Left ventricle myocardium superior (tissue), 1 donor: ENCODE data around the gene NBAS. TPM values are rescaled to one million over a fixed set of nuclear protein-coding genes. Genes with fewer than 3 reads are reported as not detected.
"Not testable (repeated sequence)": the region's sequence is repeated elsewhere in the genome, so short reads cannot be mapped to it uniquely, and the experiment has no call there.

Source experiments
- ATAC-seq: fragments of 200-7000 bp; cut with Tn5 transposase; one replicate; pipeline ENCODE4 v1.9.1; 2020; ENCODE audit warnings: mild to moderate bottlenecking, moderate library complexity
- DNase-seq: peaks from one replicate; pipeline ENCODE4 v3.0.0-alpha.2; 2020
- intact Hi-C: fragments of 100-400 bp; cut with micrococcal nuclease; formaldehyde crosslinking; loops from one replicate; pipeline ENCODE4 v1.11.0; 2022
- total RNA-seq: library from RNA; stranded (reverse); fragmentation: NEBNext Ultra II Directional; extraction: Animal tissue kit (Norgen Biotek cat#: 25700); gene quantifications from one replicate; pipeline ENCODE4 v1.2.1, GENCODE V29; 2021
- donor health status: DM: no; HTN: yes; CAD: no; lungs with severe emphysema.

Gene NBAS
- total RNA-seq, 1 donor from 2014 or later = 64.4 TPM

GRCh38 chr2:15354596-15355366, 206.4 kb downstream of the NBAS start:
- DNase-seq (no peak), ATAC-seq (no peak)
- intact Hi-C loops = no loop called here

GRCh38 chr2:15352363-15352762, 208.8 kb downstream of the NBAS start:
- ATAC-seq (no peak), DNase-seq (peak; percentile 24)
- intact Hi-C loops = no loop called here

DNA sequence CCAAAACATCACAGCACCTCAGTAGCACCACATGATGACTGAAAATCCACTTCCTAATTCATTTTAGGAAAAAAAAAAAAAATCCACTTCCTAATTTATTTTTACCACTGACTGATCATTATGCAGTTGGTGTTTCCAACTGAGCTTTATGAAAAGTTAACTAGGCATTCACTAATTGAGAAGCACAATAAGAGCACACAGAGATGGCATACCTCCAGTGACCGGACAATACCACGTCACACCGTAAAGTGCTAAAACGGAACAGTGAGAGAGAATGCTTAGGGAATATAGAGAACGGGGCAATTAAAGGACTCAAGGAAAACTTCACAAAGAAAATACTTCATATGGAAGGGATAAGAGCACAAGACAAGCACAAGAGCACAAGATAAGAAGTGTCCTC, 212.5 kb downstream of the NBAS start:
- intact Hi-C loops = no loop called here
- no peak for ATAC-seq
- no peak for DNase-seq

GRCh38 chr2:15348045-15348444, 213.1 kb downstream of the NBAS start:
- DNase-seq (no peak), ATAC-seq (no peak)
- intact Hi-C loops = no loop called here

DNA sequence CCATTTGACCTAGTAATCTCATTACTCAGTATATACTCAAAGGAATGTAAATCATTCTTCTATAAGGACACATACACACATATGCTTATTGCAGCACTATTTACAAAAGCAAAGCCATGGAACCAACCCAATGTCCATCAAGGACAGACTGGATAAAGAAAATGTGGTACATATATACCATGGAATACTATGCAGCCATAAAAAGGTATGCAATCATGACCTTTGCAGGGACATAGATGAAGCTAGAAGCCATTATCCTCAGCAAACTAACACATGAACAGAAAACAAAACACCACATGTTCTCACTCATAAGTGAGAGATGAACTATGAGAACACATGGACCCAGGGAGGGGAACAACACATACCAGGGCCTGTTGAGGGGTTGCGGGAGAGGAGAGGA, 214.5 kb downstream of the NBAS start:
- intact Hi-C loops = no loop called here
- DNase-seq (no peak), ATAC-seq (no peak)

- intact Hi-C loops = no loop called here
- DNase-seq = no peak
- ATAC-seq = no peak
These were observed 223.0 kb downstream of the NBAS start for GRCh38 chr2:15337996-15338666.

DNA sequence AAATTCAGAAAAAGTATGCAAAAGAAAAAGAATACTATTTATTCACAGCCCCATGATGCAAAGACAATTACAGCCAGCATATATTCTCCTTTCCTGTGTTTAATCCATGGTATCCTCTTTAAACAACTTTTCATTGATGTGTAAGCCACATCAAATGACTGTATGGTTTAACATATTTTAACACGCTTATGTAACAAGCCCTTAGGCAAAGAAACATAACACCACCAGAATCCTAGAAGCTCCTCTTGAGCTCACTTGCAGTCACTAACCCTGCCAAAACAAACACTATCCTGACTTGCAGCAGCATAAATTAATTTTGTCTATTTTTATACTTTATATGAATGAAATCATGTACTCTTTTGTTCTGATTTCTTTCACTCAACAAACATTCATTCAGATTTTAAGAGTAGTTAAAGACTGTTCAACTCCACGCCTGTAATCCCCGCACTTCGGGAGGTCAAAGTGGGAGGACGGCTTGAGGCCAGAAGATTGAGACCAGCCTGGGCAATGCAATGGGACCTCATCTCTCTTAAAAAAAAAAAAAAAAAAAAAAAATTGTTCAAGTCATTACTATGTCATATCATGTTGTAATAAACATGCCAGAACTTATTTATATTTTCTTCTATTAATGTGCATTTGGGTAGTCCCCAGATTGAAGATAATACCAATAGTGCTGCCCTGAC, 226.3 kb downstream of the NBAS start:
- intact Hi-C loops = no loop called here
- DNase-seq = no peak
- no peak for ATAC-seq

DNA sequence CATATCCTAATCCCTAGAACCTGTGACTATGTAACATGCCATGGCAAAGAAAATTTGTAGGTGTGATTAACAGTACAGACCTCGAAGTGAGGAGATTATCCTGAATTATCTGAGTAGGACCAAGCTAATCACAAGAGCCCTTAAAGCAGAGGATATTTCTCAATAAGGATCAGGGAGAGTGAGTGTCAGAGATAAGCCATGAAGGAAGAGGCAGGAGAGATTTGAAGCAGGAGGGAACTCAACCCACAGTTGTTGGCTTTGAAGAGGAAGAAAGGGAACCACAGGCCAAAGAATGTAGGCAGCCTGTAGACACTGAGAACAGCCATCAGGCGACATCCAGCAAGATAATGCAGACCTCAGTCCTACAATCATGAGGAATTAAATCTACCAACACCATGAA, 229.3 kb downstream of the NBAS start:
- intact Hi-C loops = no loop called here
- ATAC-seq (no peak), DNase-seq (no peak)

GRCh38 chr2:15325296-15325695, 235.8 kb downstream of the NBAS start:
- ATAC-seq = no peak
- intact Hi-C loops = no loop called here
- no peak for DNase-seq

DNA sequence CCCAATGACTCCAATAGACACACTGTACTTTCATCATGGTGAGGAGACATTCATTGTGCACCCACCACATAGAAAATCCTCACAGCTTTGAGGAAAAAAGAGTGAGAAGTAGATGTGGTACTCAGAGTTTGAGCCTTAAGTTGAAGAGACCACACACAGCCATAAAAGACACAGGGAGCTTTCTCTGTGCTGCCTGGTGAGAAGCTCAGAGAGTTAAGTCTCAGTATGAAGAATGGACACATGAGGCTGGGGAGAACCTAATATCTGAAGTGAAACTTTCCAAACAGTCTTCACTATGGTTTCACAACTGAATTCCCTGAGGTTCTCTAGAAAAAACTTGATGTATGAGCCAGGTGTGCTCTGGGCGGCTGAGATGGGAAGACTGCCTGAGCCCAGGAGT, 237.9 kb downstream of the NBAS start:
- DNase-seq = no peak
- no peak for ATAC-seq
- intact Hi-C loops = no loop called here

GRCh38 chr2:15321481-15321880, 239.7 kb downstream of the NBAS start:
- intact Hi-C loops, ATAC-seq, DNase-seq: not testable (repeated sequence)

GRCh38 chr2:15316370-15316814, 244.7 kb downstream of the NBAS start:
- intact Hi-C loops = no loop called here
- no peak for DNase-seq
- no peak for ATAC-seq

DNA sequence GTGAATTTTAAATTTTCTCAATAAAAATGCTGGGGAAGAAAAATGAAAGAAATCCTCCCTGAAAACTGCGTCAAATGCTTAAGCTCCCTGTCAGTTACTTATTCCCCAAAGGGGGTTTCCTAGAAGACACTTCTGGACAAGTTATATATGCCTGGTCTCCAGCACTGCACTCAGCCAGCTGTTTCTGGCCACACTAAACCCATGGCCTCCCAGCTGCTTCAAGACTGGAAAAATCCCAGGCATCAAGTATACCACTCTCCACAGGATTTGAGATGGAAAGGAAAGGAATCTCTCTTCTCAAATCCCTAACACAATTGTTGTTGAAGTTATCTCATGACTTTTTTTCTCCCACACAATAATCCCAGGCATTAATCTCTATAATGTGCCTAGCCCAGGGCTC, 245.7 kb downstream of the NBAS start:
- DNase-seq = no peak
- ATAC-seq = no peak
- intact Hi-C loops = no loop called here

DNA sequence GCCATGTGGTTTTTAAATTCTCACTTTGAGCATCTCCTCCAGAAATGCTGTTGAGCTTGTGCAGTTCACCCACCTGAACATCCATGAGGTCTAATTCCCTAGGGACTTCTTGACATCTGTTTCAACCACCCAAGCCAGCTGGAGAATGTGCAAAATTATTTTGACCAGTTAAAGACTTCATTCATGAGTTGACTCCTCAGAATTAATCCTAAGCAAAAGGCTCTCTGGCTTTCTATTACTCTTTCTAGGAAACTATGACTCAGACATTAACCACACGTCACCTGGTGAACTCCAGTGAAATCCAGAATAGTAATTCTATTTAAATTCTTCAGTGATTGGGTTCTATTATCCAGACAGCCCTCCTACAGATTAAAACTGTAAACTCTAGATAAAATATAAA, 247.5 kb downstream of the NBAS start:
- DNase-seq (no peak), ATAC-seq (no peak)
- intact Hi-C loops = no loop called here

GRCh38 chr2:15311926-15312325, 249.2 kb downstream of the NBAS start:
- no peak for ATAC-seq
- intact Hi-C loops = no loop called here
- DNase-seq = no peak

DNA sequence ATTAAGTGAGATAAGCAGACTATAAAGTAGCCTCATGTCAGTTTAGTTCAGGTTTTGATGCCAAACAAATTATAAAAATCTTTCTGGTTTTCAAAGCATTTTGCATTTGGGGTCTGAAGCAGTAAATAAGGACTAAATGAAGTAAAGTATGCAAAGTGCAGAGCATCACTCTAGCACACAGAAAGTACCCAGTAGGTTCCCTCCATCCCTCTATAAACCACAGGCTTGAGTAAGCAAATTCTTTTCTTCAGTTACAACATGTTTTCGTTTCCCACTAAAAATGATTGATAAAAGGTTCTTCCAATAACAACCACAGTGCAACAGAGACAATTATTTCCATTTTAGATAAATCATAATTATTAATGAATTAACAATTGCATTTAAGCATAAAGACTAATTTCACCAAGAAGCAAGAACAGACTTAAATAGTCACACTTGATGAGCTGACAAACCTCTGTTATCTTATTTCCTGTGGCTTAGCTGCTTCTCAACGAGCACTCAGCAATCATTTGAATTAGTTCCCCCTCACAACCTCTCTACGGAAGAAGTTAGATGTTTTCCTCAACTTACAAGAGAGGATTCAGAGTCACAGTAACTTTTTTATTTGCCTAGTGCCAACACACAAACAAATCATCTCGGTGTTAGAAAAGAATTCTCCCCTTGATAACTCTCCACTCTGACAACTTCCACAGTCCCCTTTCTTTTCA, 249.8 kb downstream of the NBAS start:
- no peak for DNase-seq
- no peak for ATAC-seq
- intact Hi-C loops = no loop called here

GRCh38 chr2:15307526-15307925, 253.6 kb downstream of the NBAS start:
- intact Hi-C loops = no loop called here
- DNase-seq = no peak
- no peak for ATAC-seq

DNA sequence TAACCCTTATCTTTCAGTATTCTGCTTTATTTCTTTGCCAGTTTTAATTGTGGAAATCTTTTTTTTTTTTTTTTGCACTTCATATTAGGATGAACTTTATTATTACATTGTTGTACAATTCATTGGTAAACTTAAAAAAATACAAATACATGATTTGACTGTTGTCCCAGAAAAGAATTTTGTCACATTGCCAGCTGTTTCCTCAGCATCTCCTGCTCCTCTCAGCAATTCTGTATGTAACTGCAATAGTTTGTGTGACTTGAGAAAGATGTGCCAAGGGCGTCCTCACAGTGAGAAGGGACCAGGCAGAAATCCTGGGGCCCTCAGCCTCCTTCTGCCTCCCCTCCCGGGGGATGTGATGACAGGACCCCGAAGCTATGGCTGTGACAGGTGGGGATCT, 254.4 kb downstream of the NBAS start:
- ATAC-seq = no peak
- no peak for DNase-seq
- intact Hi-C loops = no loop called here

GRCh38 chr2:15303874-15304273, 257.3 kb downstream of the NBAS start:
- ATAC-seq (no peak), DNase-seq (no peak)
- intact Hi-C loops = no loop called here

- DNase-seq (no peak), ATAC-seq (peak; percentile 17)
- intact Hi-C loops = no loop called here
These were observed 259.0 kb downstream of the NBAS start for GRCh38 chr2:15302154-15302553.
